Measurements from ENCODE around the gene PAX5.

PAX5 gene

DNA sequence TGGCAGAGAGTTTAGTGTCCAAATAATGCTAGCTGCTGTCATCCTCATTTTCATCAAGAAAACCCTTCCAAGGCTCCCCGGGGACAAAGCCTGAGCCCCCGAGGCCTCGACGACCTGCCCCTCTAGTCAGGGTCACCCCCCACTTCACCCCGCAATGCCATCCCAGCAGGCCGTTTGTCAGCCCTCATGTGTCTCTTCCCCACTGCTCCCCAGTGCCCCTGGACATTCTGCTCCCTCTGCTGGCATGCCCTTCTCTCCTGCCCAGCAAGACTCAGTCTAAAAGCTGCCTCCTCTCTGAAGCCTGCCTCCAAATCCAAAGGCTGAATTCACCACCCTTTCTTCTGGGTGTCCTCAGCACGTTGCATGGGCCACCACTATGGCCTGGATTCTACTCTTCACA, 59.3 kb downstream of the PAX5 start:
- H3K4me2 ChIP-seq = 0 out of 22 replicates have a peak overlapping the region, but pooled peaks of 1 of the 11 experiments have one; percentile 5
- H4K20me1 ChIP-seq = peaks cover 0 to 100% (median 90%) of the 10 kb centered on the region in 11 experiments; a peak in 17 of 22 replicates
- no peaks in the 10 kb centered on the region for H3K27me3 ChIP-seq
- H3K27ac ChIP-seq = no peak overlapping the region
- H3K9ac ChIP-seq = no peak overlapping the region
- no peak overlapping the region for H3K4me3 ChIP-seq
- TF ChIP-seq Cebpa-rat (IDR thresholded peaks at IDR 0.05) = no peak
- peaks cover 0 to 88% (median 42%) of the 10 kb centered on the region in 11 experiments; a peak in 13 of 22 replicates for H3K36me3 ChIP-seq
- H3K9me3 ChIP-seq (replicated peaks in 1 of 11) = no peaks in the 10 kb centered on the region
- H3K4me1 ChIP-seq = peaks cover 8 to 31% (median 26%) of the 10 kb centered on the region in 10 experiments; a peak in 19 of 20 replicates

- H3K36me3 ChIP-seq = peaks cover 0 to 88% (median 25%) of the 10 kb centered on the region in 11 experiments; a peak in 15 of 22 replicates
- no peak for TF ChIP-seq Cebpa-rat (IDR thresholded peaks at IDR 0.05)
- peak overlapping the region in 6 of 11 experiments; percentile 0 to 45 (median 34); a peak in 4 of 22 replicates for H3K27ac ChIP-seq
- H3K27me3 ChIP-seq = no peaks in the 10 kb centered on the region
- H3K4me3 ChIP-seq = no peak overlapping the region
- peaks cover 33 to 56% (median 48%) of the 10 kb centered on the region in 10 experiments for H3K4me1 ChIP-seq
- H3K9me3 ChIP-seq (replicated peaks in 1 of 11) = no peaks in the 10 kb centered on the region
- peak overlapping the region in 6 of 11 experiments; percentile 0 to 39 (median 24); a peak in 8 of 22 replicates for H3K4me2 ChIP-seq
- H4K20me1 ChIP-seq = peaks cover 0 to 100% (median 90%) of the 10 kb centered on the region in 11 experiments; a peak in 17 of 22 replicates
- H3K9ac ChIP-seq = peak overlapping the region in 2 of 11 experiments; percentile 3 to 26; a peak in 2 of 22 replicates
These were observed 62.1 kb downstream of the PAX5 start for GRCh38 chr9:36971935-36972488.

- peaks cover 5 to 91% (median 38%) of the 10 kb centered on the region in 11 experiments; a peak in 17 of 22 replicates for H3K36me3 ChIP-seq
- no peaks in the 10 kb centered on the region for H3K27me3 ChIP-seq
These were observed 63.8 kb downstream of the PAX5 start for GRCh38 chr9:36970007-36970888.

GRCh38 chr9:36969216-36969771, 64.8 kb downstream of the PAX5 start:
- Histone ChIP-seq H3K4me2 (peak overlapping the region; percentile 30 to 69 (median 58)), H4K20me1 (peaks cover 0 to 100% (median 84%) of the 10 kb centered on the region in 11 experiments; a peak in 17 of 22 replicates), H3K36me3 (peaks cover 5 to 91% (median 38%) of the 10 kb centered on the region in 11 experiments; a peak in 17 of 22 replicates), H3K27ac (peak overlapping the region; percentile 32 to 71 (median 63); a peak in 21 of 22 replicates), H3K27me3 (no peaks in the 10 kb centered on the region), H3K9me3 (replicated peaks in 1 of 11) (no peaks in the 10 kb centered on the region), H3K4me3 (no peak overlapping the region), H3K4me1 (peaks cover 33 to 56% (median 48%) of the 10 kb centered on the region in 10 experiments), H3K9ac (peak overlapping the region in 9 of 11 experiments; percentile 18 to 55 (median 39); a peak in 14 of 22 replicates)
- TF ChIP-seq Cebpa-rat (IDR thresholded peaks at IDR 0.05) = no peak

More at GRCh38 chr9:36970007-36970888, 63.8 kb downstream of the PAX5 start:
- Histone ChIP-seq H3K4me1 (peaks cover 33 to 57% (median 48%) of the 10 kb centered on the region in 10 experiments), H4K20me1 (peaks cover 0 to 100% (median 86%) of the 10 kb centered on the region in 11 experiments; a peak in 17 of 22 replicates), H3K27ac (peak overlapping the region in 7 of 11 experiments; percentile 17 to 71 (median 38); a peak in 8 of 22 replicates), H3K4me3 (no peak overlapping the region), H3K9me3 (replicated peaks in 1 of 11) (no peaks in the 10 kb centered on the region), H3K9ac (peak overlapping the region in 1 of 11 experiments; percentile 15; a peak in 1 of 22 replicates), H3K4me2 (peak overlapping the region in 10 of 11 experiments; percentile 5 to 51 (median 20); a peak in 10 of 22 replicates)
- no peak for TF ChIP-seq Cebpa-rat (IDR thresholded peaks at IDR 0.05)

- H4K20me1 ChIP-seq = peaks cover 0 to 100% (median 82%) of the 10 kb centered on the region in 11 experiments; a peak in 18 of 22 replicates
- H3K27ac ChIP-seq = peak overlapping the region; percentile 32 to 71 (median 63); a peak in 21 of 22 replicates
- TF ChIP-seq Cebpa-rat (IDR thresholded peaks at IDR 0.05) = no peak
- H3K36me3 ChIP-seq = peaks cover 5 to 91% (median 42%) of the 10 kb centered on the region in 11 experiments; a peak in 17 of 22 replicates
- peaks cover 33 to 54% (median 48%) of the 10 kb centered on the region in 10 experiments for H3K4me1 ChIP-seq
- H3K4me2 ChIP-seq = peak overlapping the region; percentile 30 to 69 (median 58)
- H3K9ac ChIP-seq = peak overlapping the region in 6 of 11 experiments; percentile 21 to 55 (median 42); a peak in 11 of 22 replicates
- no peaks in the 10 kb centered on the region for H3K27me3 ChIP-seq
- no peak overlapping the region for H3K4me3 ChIP-seq
- no peaks in the 10 kb centered on the region for H3K9me3 ChIP-seq (replicated peaks in 1 of 11)
These were observed 65.4 kb downstream of the PAX5 start for GRCh38 chr9:36968574-36969215.

DNA sequence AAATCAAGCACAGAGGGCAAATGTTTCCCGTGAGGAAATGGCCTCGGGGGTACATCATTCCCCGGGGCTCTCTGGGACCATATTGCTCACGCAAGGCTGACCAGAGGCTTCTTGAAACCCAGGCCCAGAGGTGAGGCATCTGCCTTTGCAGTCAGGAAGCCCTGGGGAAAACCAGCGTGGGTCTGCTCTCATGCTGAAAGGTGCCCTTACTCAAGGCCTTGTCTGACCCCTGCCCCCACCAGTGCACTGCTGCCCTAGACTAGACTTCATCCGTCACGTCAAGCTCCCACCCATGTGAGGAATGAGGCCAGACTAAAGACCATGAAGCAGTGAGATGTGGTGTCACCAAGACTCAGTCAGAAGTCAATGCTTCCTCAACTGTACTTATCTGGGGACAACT, 66.1 kb downstream of the PAX5 start:
- TF ChIP-seq Cebpa-rat (IDR thresholded peaks at IDR 0.05) = no peak
- peaks cover 5 to 93% (median 49%) of the 10 kb centered on the region in 11 experiments; a peak in 18 of 22 replicates for H3K36me3 ChIP-seq

DNA sequence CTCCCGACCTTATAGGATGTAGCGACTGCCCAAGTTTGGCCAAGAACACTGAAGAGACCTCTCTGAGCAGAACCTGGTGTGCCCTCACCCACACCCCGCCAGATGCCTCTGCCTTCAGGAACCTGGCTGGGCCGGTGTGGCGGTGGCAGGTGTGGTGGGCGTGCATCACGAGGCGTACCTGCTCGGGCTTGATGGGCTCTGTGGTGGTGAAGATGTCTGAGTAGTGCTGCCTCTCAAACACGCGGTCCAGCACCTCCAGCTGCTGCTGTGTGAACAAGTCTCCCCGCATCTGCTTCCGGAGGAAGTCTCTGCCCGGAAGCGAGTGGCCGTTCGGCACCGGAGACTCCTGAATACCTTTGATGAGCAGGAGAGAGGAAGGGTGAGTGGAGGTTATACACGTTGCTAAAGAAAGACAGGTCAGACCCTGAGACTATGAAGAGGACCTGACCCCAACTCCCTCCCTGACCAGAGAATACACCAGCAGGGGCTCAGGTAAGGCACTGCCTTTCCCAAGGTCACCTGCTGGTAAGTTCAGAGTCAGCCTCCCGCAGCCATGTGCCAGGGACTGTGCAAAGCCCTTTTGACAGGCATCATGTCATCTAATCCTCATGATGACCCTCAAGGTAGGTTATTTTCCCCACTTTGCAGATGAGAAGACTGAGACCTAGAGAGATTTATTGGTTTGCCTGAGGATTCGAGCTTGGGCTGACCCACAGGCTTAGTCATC, 67.5 kb downstream of the PAX5 start:
- peaks cover 5 to 97% (median 64%) of the 10 kb centered on the region in 11 experiments; a peak in 18 of 22 replicates for H3K36me3 ChIP-seq
- TF ChIP-seq Cebpa-rat (IDR thresholded peaks at IDR 0.05) = no peak
- no peaks in the 10 kb centered on the region for H3K27me3 ChIP-seq
- H3K4me3 ChIP-seq = no peak overlapping the region
- no peak overlapping the region for H3K4me2 ChIP-seq
- no peak overlapping the region for H3K9ac ChIP-seq
- H3K4me1 ChIP-seq = peaks cover 32 to 45% (median 37%) of the 10 kb centered on the region in 10 experiments
- H3K9me3 ChIP-seq (replicated peaks in 1 of 11) = no peaks in the 10 kb centered on the region
- no peak overlapping the region for H3K27ac ChIP-seq
- H4K20me1 ChIP-seq = peaks cover 0 to 100% (median 72%) of the 10 kb centered on the region in 11 experiments; a peak in 18 of 22 replicates

More for the DNA sequence above, 66.1 kb downstream of the PAX5 start:
- Histone ChIP-seq H4K20me1 (peaks cover 0 to 100% (median 83%) of the 10 kb centered on the region in 11 experiments; a peak in 18 of 22 replicates), H3K27ac (peak overlapping the region in 8 of 11 experiments; percentile 18 to 70 (median 62); a peak in 10 of 22 replicates), H3K4me3 (no peak overlapping the region), H3K27me3 (no peaks in the 10 kb centered on the region), H3K4me1 (peaks cover 33 to 54% (median 46%) of the 10 kb centered on the region in 10 experiments), H3K9ac (0 out of 22 replicates have a peak overlapping the region, but pooled peaks of 1 of the 11 experiments have one; percentile 15), H3K4me2 (peak overlapping the region in 10 of 11 experiments; percentile 30 to 69 (median 59); a peak in 17 of 22 replicates), H3K9me3 (replicated peaks in 1 of 11) (no peaks in the 10 kb centered on the region)
